OCI-LY7 (cell line): ENCODE measurements around the gene LCOR. TPM values are rescaled to one million over a fixed set of nuclear protein-coding genes. Genes with fewer than 3 reads are reported as not detected.

Experiments used
- BruUV-seq: library from RNA; stranded (reverse); fragments of 400-500 nt; replicated peaks from 2 replicates; lab custom pipeline; 2021; lab: Mats Ljungman, UMichigan
- CTCF ChIA-PET: fragments of 300-600 bp; sonication (Branson Sonifier 250); formaldehyde crosslinking; loops from one replicate; lab custom pipeline; 2022; ENCODE audit warnings: antibody characterized with exemption; ENCODE audit not compliant: unreplicated experiment; lab: Charles Lee
- POLR2A ChIA-PET: fragments of 300-600 bp; sonication (Branson Sonifier 250); formaldehyde crosslinking; loops from one replicate; lab custom pipeline; 2022; ENCODE audit warnings: antibody characterized with exemption; lab: Charles Lee
- DNase-seq: peaks from one replicate; pipeline ENCODE4 v3.0.0-alpha.2; 2015; ENCODE audit warnings: low spot score
- H2AFZ ChIP-seq: fragments of 200-600 bp; sonication (generic), shearing (Covaris generic); 2 replicates; pipeline ENCODE4 v1.6.1; 2014; ENCODE audit warnings: mild to moderate bottlenecking, antibody characterized with exemption, low read length, moderate library complexity
- H3K27ac ChIP-seq: fragments of 200-600 bp; sonication (generic); 2 replicates; pipeline ENCODE4 v1.5.1; 2014; ENCODE audit warnings: mixed run types, low read depth, mild to moderate bottlenecking, moderate library complexity, low read length, inconsistent platforms; ENCODE audit not compliant: poor library complexity, severe bottlenecking
- H3K36me3 ChIP-seq: fragments of 200-600 bp; sonication (generic); 2 replicates; pipeline ENCODE4 v1.6.1; 2014; ENCODE audit warnings: mild to moderate bottlenecking, antibody characterized with exemption, low read length, moderate library complexity, mixed read lengths; ENCODE audit not compliant: insufficient read depth
- H3K4me1 ChIP-seq: fragments of 200-600 bp; sonication (generic); 2 replicates; pipeline ENCODE4 v1.5.1; 2014; ENCODE audit warnings: mild to moderate bottlenecking, low read length; ENCODE audit not compliant: insufficient read depth, poor library complexity, severe bottlenecking
- H3K4me2 ChIP-seq: fragments of 200-600 bp; sonication (generic); 2 replicates; pipeline ENCODE4 v1.6.1; 2014; ENCODE audit warnings: mild to moderate bottlenecking, low read length
- H3K4me3 ChIP-seq: fragments of 200-600 bp; sonication (generic); 2 replicates; pipeline ENCODE4 v1.5.1; 2014; ENCODE audit warnings: mild to moderate bottlenecking, low read depth, low read length; ENCODE audit not compliant: poor library complexity, severe bottlenecking
- H3K79me2 ChIP-seq: fragments of 200-600 bp; sonication (generic); 2 replicates; pipeline ENCODE4 v1.6.1; 2016; ENCODE audit warnings: low read depth, mild to moderate bottlenecking, low read length, moderate library complexity, mixed read lengths; ENCODE audit not compliant: insufficient read depth
- H3K9me2 ChIP-seq: fragments of 200-600 bp; sonication (generic); 2 replicates; pipeline ENCODE4 v1.6.1; 2016; ENCODE audit warnings: mild to moderate bottlenecking, low read length, mixed read lengths; ENCODE audit not compliant: insufficient read depth
- H3K9me3 ChIP-seq: fragments of 200-600 bp; sonication (generic); 2 replicates; pipeline ENCODE4 v1.6.1; 2014; ENCODE audit warnings: mild to moderate bottlenecking, mixed run types, low read length, mixed read lengths
- H4K20me1 ChIP-seq: fragments of 200-600 bp; sonication (generic); 2 replicates; pipeline ENCODE4 v1.6.1; 2014; ENCODE audit warnings: mild to moderate bottlenecking, antibody characterized with exemption, low read length, moderate library complexity, mixed read lengths; ENCODE audit not compliant: insufficient read depth
- EZH2phosphoT487 ChIP-seq: fragments of 200-600 bp; sonication (generic); IDR thresholded peaks from 2 replicates; pipeline ENCODE4 v1.6.1; 2018; ENCODE audit warnings: low read depth, borderline replicate concordance, mild to moderate bottlenecking, mixed run types, antibody characterized with exemption, low read length, moderate library complexity, mixed read lengths
- intact Hi-C: fragments of 100-400 bp; cut with micrococcal nuclease; formaldehyde crosslinking; loops from one replicate; pipeline ENCODE4 v1.10.0; 2022; ENCODE audit not compliant: unreplicated experiment
- total RNA-seq, 2 experiments: library from RNA; depleted of rRNA in 1 of 2; stranded (reverse); fragments of >200 nt in 1 of 2; shearing (Covaris generic) in 1 of 2; gene quantifications; 2 replicates each; pipeline ENCODE4 v1.2.3, GENCODE V29; 2014 to 2022
- TF ChIP-seq, protein P1 (sequence below): fragments of 200-600 bp; sonication (generic); conservative IDR thresholded peaks from 2 replicates; pipeline ENCODE4 v1.5.1; 2014; ENCODE audit warnings: mild to moderate bottlenecking, antibody characterized with exemption, low read length, moderate library complexity, mixed read lengths

The LCOR gene
- total RNA-seq, 2 experiments from 2014 or later, result 17.1 to 58.4 TPM

DNA sequence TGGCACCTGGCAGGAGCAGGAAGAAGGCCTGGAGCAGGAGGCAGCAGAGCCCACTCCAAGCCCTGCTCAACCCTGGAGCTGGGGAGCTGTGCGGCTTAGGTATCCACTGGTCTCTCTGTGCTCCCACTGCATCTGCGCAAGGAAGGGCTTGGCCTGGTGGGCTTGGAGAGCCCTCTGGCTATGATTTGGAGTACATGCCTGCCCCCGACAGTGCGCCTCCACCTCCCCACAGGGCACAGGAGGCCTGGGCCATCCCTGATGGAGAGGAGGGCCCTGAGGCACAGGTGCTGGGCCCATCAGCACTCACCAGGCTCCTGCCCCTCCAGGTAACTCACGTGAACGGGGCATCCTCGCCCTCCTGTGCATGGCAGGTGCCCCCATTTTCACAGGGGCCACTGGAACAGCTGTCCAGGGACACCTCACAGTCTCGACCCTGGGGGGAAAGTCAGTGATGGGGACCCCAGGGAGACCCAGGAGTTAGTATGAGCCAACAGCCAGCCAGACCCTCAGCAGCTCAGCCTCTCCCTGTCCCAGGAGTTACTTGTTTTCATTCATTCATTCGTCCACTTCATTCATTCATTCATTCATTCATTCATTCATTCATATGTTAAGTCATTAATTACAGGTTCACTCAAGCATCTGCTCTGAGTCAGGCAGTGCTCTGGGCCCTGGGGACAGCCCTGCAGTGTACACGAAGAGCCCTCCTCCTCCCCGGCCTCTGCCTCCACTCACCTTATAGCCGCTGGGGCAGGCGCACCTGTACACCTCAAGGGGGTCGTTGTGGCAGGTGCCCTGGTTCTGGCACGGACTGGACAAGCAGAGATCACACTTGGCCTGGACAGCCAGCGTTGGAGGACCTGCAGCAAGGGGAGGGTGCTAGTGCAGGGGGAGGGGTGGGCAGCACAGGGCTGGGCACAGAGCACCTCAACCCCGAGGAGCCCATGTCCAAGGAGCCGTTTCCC is 186.4 kb downstream of the LCOR start:
- Histone ChIP-seq H3K36me3 (no peaks in the 10 kb centered on the region), H4K20me1 (no peaks in the 10 kb centered on the region), H3K79me2 (no peaks in the 10 kb centered on the region), H3K4me1 (peaks cover 56% of the 10 kb centered on the region), H3K9me3 (no peaks in the 10 kb centered on the region), H3K4me3 (no peak overlapping the region), H2AFZ (no peak overlapping the region), H3K27ac (no peak overlapping the region), H3K4me2 (no peak overlapping the region), H3K9me2 (no peaks in the 10 kb centered on the region)
- no TSS peak for BruUV-seq
- TF ChIP-seq EZH2phosphoT487, result no peak
- TF ChIP-seq, protein P1, sequence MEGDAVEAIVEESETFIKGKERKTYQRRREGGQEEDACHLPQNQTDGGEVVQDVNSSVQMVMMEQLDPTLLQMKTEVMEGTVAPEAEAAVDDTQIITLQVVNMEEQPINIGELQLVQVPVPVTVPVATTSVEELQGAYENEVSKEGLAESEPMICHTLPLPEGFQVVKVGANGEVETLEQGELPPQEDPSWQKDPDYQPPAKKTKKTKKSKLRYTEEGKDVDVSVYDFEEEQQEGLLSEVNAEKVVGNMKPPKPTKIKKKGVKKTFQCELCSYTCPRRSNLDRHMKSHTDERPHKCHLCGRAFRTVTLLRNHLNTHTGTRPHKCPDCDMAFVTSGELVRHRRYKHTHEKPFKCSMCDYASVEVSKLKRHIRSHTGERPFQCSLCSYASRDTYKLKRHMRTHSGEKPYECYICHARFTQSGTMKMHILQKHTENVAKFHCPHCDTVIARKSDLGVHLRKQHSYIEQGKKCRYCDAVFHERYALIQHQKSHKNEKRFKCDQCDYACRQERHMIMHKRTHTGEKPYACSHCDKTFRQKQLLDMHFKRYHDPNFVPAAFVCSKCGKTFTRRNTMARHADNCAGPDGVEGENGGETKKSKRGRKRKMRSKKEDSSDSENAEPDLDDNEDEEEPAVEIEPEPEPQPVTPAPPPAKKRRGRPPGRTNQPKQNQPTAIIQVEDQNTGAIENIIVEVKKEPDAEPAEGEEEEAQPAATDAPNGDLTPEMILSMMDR, result no peak
- POLR2A ChIA-PET, result interaction anchor here (0.7 kb wide), 1 partner anchor 31 kb away, joined by 5 read pairs; no protein-coding TSS in a partner anchor
- CTCF ChIA-PET, result no interaction called here
- intact Hi-C loops, result no loop called here
- no peak for DNase-seq

DNA sequence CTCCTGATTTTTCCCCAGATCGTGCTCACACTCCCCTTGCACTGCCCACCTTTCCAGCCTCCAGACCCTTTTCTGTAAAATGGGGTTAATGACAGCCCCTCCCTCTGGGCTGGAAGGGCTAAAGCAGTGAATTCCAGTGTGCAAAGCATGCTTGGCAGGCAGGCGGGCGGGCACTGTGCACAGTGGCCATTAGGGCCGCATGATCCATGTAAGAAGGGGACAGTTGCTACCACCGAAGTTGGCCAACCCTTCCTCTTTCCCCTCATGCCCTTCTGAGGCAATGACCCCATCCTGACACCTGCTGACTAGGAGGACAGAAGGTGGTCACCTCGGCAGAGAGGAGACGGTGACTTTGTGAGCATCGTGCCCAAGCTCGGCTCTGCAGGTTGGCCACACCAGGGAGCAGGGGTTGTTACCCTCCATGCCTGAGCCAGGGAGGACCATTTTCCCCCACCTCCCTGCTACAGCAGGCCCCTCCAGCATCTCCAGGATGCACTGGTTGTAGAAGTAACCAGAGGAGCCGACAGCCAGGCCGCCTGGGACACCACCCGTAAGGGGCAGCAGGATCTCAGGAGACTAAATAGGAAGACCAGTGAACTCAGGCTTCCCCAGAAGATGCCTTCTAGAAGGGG is 187.2 kb downstream of the LCOR start:
- H3K79me2 ChIP-seq, result no peaks in the 10 kb centered on the region
- CTCF ChIA-PET, result no interaction called here

More for the DNA sequence above, 187.2 kb downstream of the LCOR start:
- TF ChIP-seq EZH2phosphoT487, result no peak
- TF ChIP-seq, protein P1, result no peak
- POLR2A ChIA-PET, result no interaction called here
- Histone ChIP-seq H3K9me3 (no peaks in the 10 kb centered on the region), H4K20me1 (no peaks in the 10 kb centered on the region), H2AFZ (no peak overlapping the region), H3K4me2 (no peak overlapping the region), H3K4me3 (no peak overlapping the region), H3K4me1 (peaks cover 64% of the 10 kb centered on the region), H3K36me3 (no peaks in the 10 kb centered on the region), H3K9me2 (no peaks in the 10 kb centered on the region), H3K27ac (no peak overlapping the region)
- intact Hi-C loops, result no loop called here
- BruUV-seq, result no TSS peak
- DNase-seq, result no peak
